Peyer's patch (tissue), 4 donors: ENCODE measurements around the gene PFN3. TPM values are rescaled to one million over a fixed set of nuclear protein-coding genes. Genes with fewer than 3 reads are reported as not detected.

Experiments
- DNase-seq, 3 donors: peaks; one replicate each; pipeline ENCODE4 v3.0.0-alpha.2; 2017 to 2019
- H3K27ac ChIP-seq, 4 donors: fragments of 200-600 bp; sonication (generic); one replicate each; pipeline ENCODE4 v1.5.1; 2016 to 2019
- H3K27me3 ChIP-seq, 2 donors: fragments of 200-600 bp; sonication (generic); one replicate each; pipeline ENCODE4 v1.5.1; 2019
- H3K36me3 ChIP-seq, 3 donors: fragments of 200-600 bp; sonication (generic); one replicate each; pipeline ENCODE4 v1.5.1; 2016 to 2019
- H3K4me1 ChIP-seq, 4 donors: fragments of 200-600 bp; sonication (generic); one replicate each; pipeline ENCODE4 v1.5.1; 2016 to 2019
- H3K4me3 ChIP-seq, 4 donors: fragments of 200-600 bp; sonication (generic); 1 replicate in 3 of 4; 2 replicates in 1 of 4; pipeline ENCODE4 v1.5.1; 2016 to 2019; ENCODE audit warnings: mild to moderate bottlenecking in 1 of 4
- H3K9me3 ChIP-seq, 4 donors: fragments of 200-600 bp; sonication (generic); one replicate each; pipeline ENCODE4 v1.5.1; 2016 to 2019; ENCODE audit warnings: mild to moderate bottlenecking in 1 of 4
- POLR2A ChIP-seq, 2 donors: fragments of 450-650 bp; IDR thresholded peaks; one replicate each; pipeline ENCODE4 v1.5.1; 2017; ENCODE audit warnings: antibody characterized with exemption in 2 of 2, mild to moderate bottlenecking in 2 of 2, moderate library complexity in 2 of 2
- total RNA-seq, 4 donors: library from RNA; depleted of rRNA; stranded (reverse); fragments of >200 nt; gene quantifications; one replicate each; pipeline ENCODE4 v1.1.0, GENCODE V29; 2016
- TF ChIP-seq, protein P1 (sequence below), 6 experiments: fragments of 450-650 bp in 4 of 6; fragments of 200-600 bp in 2 of 6; sonication (generic) in 1 of 6; IDR thresholded peaks; one replicate each; pipeline ENCODE4 v1.5.1; 2017 to 2019; ENCODE audit warnings: antibody characterized with exemption in 6 of 6, mild to moderate bottlenecking in 3 of 6, moderate library complexity in 1 of 6

Gene PFN3
- total RNA-seq, 4 donors from 2014 or later: not detected

DNA sequence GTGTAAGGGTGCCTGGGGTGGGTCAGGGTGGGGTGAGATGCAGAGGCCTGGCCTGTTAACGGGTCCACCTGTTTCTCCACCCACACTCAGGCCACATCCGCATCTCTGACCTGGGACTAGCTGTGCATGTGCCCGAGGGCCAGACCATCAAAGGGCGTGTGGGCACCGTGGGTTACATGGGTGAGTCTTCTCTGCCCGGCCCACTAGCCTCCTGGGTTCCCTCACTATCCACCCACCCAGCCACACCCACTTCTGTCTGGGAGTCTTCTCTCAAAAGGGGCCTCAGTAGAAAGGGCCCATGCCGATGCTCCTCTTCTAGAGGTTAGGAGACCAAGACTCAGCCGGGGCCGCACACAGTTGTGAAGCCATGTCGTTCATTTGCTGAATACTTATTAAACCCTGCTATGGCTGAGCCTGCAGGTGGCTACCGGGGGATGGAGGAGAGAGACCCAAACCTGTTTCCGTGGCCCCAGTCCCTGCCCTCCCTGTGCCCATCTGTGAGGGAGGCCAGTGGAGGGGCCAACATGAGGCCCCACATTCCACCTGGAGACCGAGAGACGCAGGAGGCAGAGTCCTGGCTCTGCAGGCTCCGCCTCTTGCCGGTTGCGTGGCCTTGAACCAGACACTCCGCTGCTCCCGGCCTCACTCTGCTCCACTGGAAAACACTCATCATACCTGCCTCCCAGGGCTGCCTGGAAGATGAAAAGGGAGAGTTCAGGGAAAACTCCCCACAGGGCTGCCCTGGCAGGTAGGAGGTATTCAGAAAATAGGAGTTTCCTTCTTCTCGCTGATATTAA lies 34.7 kb upstream of the PFN3 start:
- H3K36me3 ChIP-seq: peaks cover 0 to 84% (median 0%) of the 10 kb centered on the region in 3 donors
- no peak overlapping the region for H3K4me3 ChIP-seq
- TF ChIP-seq, protein P1, sequence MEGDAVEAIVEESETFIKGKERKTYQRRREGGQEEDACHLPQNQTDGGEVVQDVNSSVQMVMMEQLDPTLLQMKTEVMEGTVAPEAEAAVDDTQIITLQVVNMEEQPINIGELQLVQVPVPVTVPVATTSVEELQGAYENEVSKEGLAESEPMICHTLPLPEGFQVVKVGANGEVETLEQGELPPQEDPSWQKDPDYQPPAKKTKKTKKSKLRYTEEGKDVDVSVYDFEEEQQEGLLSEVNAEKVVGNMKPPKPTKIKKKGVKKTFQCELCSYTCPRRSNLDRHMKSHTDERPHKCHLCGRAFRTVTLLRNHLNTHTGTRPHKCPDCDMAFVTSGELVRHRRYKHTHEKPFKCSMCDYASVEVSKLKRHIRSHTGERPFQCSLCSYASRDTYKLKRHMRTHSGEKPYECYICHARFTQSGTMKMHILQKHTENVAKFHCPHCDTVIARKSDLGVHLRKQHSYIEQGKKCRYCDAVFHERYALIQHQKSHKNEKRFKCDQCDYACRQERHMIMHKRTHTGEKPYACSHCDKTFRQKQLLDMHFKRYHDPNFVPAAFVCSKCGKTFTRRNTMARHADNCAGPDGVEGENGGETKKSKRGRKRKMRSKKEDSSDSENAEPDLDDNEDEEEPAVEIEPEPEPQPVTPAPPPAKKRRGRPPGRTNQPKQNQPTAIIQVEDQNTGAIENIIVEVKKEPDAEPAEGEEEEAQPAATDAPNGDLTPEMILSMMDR (IDR thresholded peaks at IDR 0.05): no peak
- TF ChIP-seq POLR2A (IDR thresholded peaks at IDR 0.05): no peak
- H3K9me3 ChIP-seq: no peaks in the 10 kb centered on the region
- H3K4me1 ChIP-seq: peaks cover 0 to 40% (median 22%) of the 10 kb centered on the region in 4 donors
- H3K27me3 ChIP-seq: no peaks in the 10 kb centered on the region
- H3K27ac ChIP-seq: peak overlapping the region in 1 of 4 donors; percentile 17
- DNase-seq: peak in 1 of 3 donors; percentile 44

DNA sequence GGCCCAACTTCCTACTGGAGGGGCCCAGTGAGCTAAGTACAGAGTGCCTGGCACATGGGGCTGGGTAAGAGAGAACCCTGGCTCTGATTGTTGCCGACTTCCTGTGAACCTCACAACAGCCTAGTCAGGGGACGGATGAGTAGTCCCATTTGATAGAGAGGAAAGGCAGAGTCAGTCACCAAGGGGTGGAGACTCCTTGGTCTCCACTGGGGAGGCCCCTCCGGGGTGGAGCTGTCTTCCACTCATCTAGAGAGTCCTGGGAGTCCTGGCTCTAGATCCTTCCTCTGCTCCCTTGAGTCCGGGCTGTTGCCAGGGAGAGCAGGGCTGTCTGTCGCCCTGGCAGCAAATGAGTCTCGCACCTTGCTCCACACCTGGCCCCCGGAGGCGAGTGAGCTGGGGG lies 34.0 kb upstream of the PFN3 start:
- H3K4me1 ChIP-seq: peaks cover 0 to 47% (median 26%) of the 10 kb centered on the region in 4 donors
- no peaks in the 10 kb centered on the region for H3K27me3 ChIP-seq
- H3K27ac ChIP-seq: peak overlapping the region in 1 of 4 donors; percentile 17
- DNase-seq: no peak
- H3K4me3 ChIP-seq: no peak overlapping the region
- H3K9me3 ChIP-seq: no peaks in the 10 kb centered on the region
- TF ChIP-seq POLR2A (IDR thresholded peaks at IDR 0.05): no peak
- TF ChIP-seq, protein P1 (IDR thresholded peaks at IDR 0.05): no peak
- H3K36me3 ChIP-seq: peaks cover 0 to 83% (median 0%) of the 10 kb centered on the region in 3 donors

DNA sequence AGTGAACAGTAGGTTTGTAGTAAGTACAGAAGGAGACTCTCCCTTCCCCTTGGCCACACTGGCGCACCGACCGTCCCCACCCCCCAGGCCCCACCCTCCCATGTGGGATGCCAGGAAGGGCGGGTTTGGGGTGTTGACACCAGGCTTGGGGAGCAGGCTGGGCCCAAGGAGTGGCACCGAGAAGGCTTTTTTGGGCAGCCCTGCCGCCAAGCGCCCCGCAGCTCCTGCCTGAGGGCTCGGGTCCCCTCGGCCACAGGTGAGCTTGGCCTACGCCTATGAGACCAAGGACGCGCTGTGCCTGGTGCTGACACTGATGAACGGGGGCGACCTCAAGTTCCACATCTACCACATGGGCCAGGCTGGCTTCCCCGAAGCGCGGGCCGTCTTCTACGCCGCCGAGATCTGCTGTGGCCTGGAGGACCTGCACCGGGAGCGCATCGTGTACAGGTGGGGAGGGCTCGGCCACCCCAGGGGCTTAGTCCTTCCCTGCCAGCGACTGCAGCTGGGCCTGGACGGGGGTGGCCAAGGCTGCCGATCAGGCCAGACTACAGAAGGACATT lies 33.3 kb upstream of the PFN3 start:
- Histone ChIP-seq H3K4me3 (no peak overlapping the region), H3K36me3 (peaks cover 0 to 82% (median 0%) of the 10 kb centered on the region in 3 donors), H3K27me3 (no peaks in the 10 kb centered on the region), H3K27ac (peak overlapping the region in 1 of 4 donors; percentile 57), H3K4me1 (peaks cover 0 to 52% (median 30%) of the 10 kb centered on the region in 4 donors), H3K9me3 (no peaks in the 10 kb centered on the region)
- DNase-seq: peak in 1 of 3 donors; percentile 46
- TF ChIP-seq POLR2A (IDR thresholded peaks at IDR 0.05): no peak
- TF ChIP-seq, protein P1 (IDR thresholded peaks at IDR 0.05): no peak

DNA sequence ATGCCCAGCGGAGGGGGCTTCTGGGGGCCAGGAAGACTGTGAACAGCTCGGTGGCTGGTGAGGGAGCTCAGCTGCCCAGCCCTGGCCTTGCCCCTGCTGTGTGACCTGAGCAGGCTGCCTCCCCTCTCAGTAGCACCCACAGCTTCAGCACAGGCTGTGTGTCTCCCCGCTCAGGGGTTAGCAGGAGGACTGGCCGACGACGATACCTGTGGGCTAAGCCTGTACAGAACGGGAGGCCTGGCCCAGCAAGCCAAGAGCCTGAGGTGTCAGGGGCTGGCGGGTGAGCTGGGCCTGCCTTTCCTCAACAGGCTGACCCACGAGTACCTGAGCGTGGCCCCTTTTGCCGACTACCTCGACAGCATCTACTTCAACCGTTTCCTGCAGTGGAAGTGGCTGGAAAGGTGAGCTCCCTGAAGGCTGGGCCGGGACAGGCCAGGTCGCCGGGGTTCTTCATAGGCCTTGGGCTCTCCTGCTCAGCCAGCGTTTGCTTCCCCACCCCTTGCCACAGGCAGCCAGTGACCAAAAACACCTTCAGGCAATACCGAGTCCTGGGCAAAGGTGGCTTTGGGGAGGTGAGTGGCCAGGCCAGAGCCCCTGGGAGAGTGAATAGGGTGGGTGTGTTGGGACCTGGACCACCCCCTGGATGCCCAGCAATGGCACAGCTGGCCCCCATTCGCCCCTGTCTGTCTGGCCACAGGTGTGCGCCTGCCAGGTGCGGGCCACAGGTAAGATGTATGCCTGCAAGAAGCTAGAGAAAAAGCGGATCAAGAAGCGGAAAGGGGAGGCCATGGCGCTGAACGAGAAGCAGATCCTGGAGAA lies 32.6 kb upstream of the PFN3 start:
- TF ChIP-seq, protein P1 (IDR thresholded peaks at IDR 0.05): no peak
- no peak for TF ChIP-seq POLR2A (IDR thresholded peaks at IDR 0.05)
- no peaks in the 10 kb centered on the region for H3K9me3 ChIP-seq
- H3K27ac ChIP-seq: peak overlapping the region in 3 of 4 donors; percentile 65 to 94 (median 72)
- no peaks in the 10 kb centered on the region for H3K27me3 ChIP-seq
- H3K4me3 ChIP-seq: peak overlapping the region in 1 of 4 donors; percentile 18
- DNase-seq: peak in 1 of 3 donors; percentile 49
- peaks cover 0 to 77% (median 0%) of the 10 kb centered on the region in 3 donors for H3K36me3 ChIP-seq
- H3K4me1 ChIP-seq: peaks cover 0 to 59% (median 35%) of the 10 kb centered on the region in 4 donors

DNA sequence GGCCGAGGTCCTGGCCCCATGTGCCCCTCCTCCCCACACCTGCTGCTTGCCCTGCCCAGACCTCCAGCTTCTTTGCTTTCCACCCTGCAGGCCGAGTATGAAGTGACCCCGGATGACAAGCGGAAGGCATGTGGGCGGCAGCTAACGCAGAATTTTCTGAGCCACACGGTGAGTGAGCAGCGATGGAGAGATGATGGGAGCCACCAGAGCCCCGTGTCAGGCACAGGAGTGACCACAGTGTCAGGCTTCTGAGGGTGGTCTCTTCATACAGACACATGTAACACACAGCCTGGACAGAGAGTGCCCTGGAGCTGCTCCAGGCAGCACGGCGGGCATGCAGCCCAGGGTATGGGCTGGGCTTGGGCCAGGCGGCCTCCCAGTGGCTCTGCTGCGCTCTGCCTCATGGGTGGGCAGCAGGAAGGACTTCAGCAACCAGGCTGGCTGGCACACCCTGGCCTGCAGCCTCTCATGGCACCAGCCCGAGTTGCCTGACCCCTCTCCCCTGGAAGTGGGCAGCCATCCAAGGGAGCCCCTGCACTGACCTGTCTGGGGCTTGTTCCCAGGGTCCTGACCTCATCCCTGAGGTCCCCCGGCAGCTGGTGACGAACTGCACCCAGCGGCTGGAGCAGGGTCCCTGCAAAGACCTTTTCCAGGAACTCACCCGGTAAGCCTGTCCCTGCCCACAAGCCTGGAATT lies 31.8 kb upstream of the PFN3 start:
- peaks cover 0 to 63% (median 39%) of the 10 kb centered on the region in 4 donors for H3K4me1 ChIP-seq
- peaks cover 0 to 69% (median 0%) of the 10 kb centered on the region in 3 donors for H3K36me3 ChIP-seq
- H3K9me3 ChIP-seq: no peaks in the 10 kb centered on the region
- H3K4me3 ChIP-seq: peak overlapping the region in 1 of 4 donors; percentile 18
- TF ChIP-seq POLR2A (IDR thresholded peaks at IDR 0.05): no peak
- TF ChIP-seq, protein P1 (IDR thresholded peaks at IDR 0.05): no peak
- peak in 1 of 3 donors; percentile 44 for DNase-seq
- H3K27me3 ChIP-seq: no peaks in the 10 kb centered on the region
- peak overlapping the region; percentile 28 to 94 (median 68) for H3K27ac ChIP-seq
